Upper lobe of left lung (tissue), 6 donors: Measurements from ENCODE around the gene MSRB1. TPM values are rescaled to one million over a fixed set of nuclear protein-coding genes. Genes with fewer than 3 reads are reported as not detected.

Experiments
- ATAC-seq, 2 donors: fragments of 200-7000 bp; cut with Tn5 transposase; one replicate each; pipeline ENCODE4 v1.9.1; 2022; ENCODE audit warnings: mild to moderate bottlenecking in 2 of 2, moderate library complexity in 2 of 2; ENCODE audit not compliant: low FRiP score in 2 of 2
- DNase-seq, 2 donors: peaks; one replicate each; pipeline ENCODE4 v3.0.0-alpha.2; 2019 to 2020
- H3K27ac ChIP-seq, 4 donors: fragments of 200-600 bp; sonication (generic); one replicate each; pipeline ENCODE4 v1.5.1; 2016 to 2019
- H3K27me3 ChIP-seq, 4 donors: fragments of 200-600 bp; sonication (generic); one replicate each; pipeline ENCODE4 v1.5.1; 2017 to 2019
- H3K36me3 ChIP-seq, 4 donors: fragments of 200-600 bp; sonication (generic); one replicate each; pipeline ENCODE4 v1.5.1; 2016 to 2019
- H3K4me1 ChIP-seq, 4 donors: fragments of 200-600 bp; sonication (generic); one replicate each; pipeline ENCODE4 v1.5.1; 2018 to 2019
- H3K4me3 ChIP-seq, 4 donors: fragments of 200-600 bp; sonication (generic); one replicate each; pipeline ENCODE4 v1.5.1; 2017 to 2019; ENCODE audit warnings: mild to moderate bottlenecking in 2 of 4, moderate library complexity in 1 of 4
- H3K9me3 ChIP-seq, 4 donors: fragments of 200-600 bp; sonication (generic); one replicate each; pipeline ENCODE4 v1.5.1; 2018 to 2019
- EP300 ChIP-seq, 4 donors: sonication (generic); formaldehyde crosslinking; IDR thresholded peaks; one replicate each; pipeline ENCODE4 v1.5.1; 2017; ENCODE audit warnings: antibody characterized with exemption in 4 of 4, control low read depth in 2 of 4
- POLR2A ChIP-seq, 4 donors: fragments of 450-650 bp; IDR thresholded peaks; one replicate each; pipeline ENCODE4 v1.5.1; 2016 to 2017; ENCODE audit warnings: antibody characterized with exemption in 4 of 4, mild to moderate bottlenecking in 2 of 4
- POLR2AphosphoS5 ChIP-seq, 2 donors: sonication (generic); formaldehyde crosslinking; IDR thresholded peaks; one replicate each; pipeline ENCODE4 v1.5.1; 2017; ENCODE audit warnings: antibody characterized with exemption in 2 of 2
- WGBS, 2 donors: methylation state at CpG; one replicate each; pipeline ENCODE4 v1.1.5; 2017 to 2018; 5-methylcytosine and 5-hydroxymethylcytosine counted together
- total RNA-seq, 6 donors: library from RNA; depleted of rRNA in 4 of 6; stranded (reverse); fragments of >200 nt in 4 of 6; gene quantifications; one replicate each; pipeline versions ENCODE4 v1.1.0 to v1.2.1, GENCODE V29; 2016 to 2021
- TF ChIP-seq, protein P1 (sequence below), 6 experiments: fragments of 450-650 bp in 4 of 6; fragments of 200-600 bp in 2 of 6; sonication (generic) in 2 of 6; IDR thresholded peaks; one replicate each; pipeline ENCODE4 v1.5.1; 2016 to 2019; ENCODE audit warnings: antibody characterized with exemption in 6 of 6
- donor health status: DM: no; HTN: no; CAD: no; lungs with moderate emphysema.
- donor health status: DM: no; HTN: yes; CAD: no; lungs with severe emphysema.

MSRB1 gene
- total RNA-seq, 6 donors from 2014 or later, result 18.2 to 45.3 (median 31.9) TPM

DNA sequence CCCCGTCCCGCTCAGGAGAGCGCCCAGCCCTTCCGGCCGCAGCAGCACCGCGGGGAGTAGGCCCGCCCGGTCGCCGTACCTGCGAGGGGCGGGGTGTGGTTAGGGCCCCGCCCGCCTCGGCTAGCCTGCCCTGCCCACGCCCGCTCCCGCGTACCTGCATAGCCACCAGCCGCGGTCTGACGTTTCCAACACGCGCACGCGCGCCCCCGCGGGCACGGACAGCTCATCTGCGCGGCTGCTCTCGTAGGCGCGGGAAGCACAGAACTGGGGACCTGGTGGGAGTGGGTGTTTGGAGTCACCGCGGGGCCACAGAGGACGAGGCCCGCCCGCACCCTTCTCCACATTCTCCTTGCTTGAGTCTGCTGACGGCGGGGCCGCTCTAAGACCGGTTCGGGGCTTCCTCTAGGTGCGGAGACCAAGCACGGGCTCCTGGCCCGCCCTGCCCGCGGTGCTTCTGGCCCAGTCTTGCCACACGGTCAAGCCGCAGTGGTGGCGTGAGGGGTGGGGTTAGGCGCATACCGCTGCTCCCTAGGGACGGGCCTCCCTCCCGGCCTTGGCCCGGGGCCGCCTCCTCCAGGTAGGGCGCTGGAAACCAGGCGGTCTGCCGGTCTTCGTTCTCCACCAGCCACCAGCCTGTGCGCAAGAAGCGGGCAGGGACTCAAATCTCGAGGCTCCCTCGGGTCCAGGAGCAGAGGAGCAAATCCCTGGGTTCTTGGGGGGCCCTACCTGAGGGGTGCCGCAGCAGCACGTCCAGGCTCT is 36.5 kb upstream of the MSRB1 start:
- ATAC-seq (peak in 1 of 2 donors; percentile 82), DNase-seq (peak; percentile 92 to 96)
- peak in 3 of 4 donors; percentile 36 to 69 (median 64) for TF ChIP-seq POLR2A (IDR thresholded peaks at IDR 0.05)
- TF ChIP-seq EP300 (IDR thresholded peaks at IDR 0.05), result no peak
- peak in 1 of 2 donors; percentile 24 for TF ChIP-seq POLR2AphosphoS5 (IDR thresholded peaks at IDR 0.05)
- 33 to 43% methylated on average over 15 to 45 of the region's 70 CpGs for WGBS, 2 donors
- Histone ChIP-seq H3K4me1 (peaks cover 6 to 47% (median 18%) of the 10 kb centered on the region in 4 donors), H3K9me3 (no peaks in the 10 kb centered on the region), H3K36me3 (peaks cover 14 to 46% (median 43%) of the 10 kb centered on the region in 4 donors), H3K27ac (peak overlapping the region; percentile 70 to 79 (median 76)), H3K4me3 (peak overlapping the region in 3 of 4 donors; percentile 44 to 55 (median 54)), H3K27me3 (peaks cover 0 to 24% (median 10%) of the 10 kb centered on the region in 4 donors)

- H3K4me1 ChIP-seq, result peaks cover 6 to 48% (median 19%) of the 10 kb centered on the region in 4 donors
- 75 to 85% methylated on average over 13 to 33 of the region's 37 CpGs for WGBS, 2 donors
- peak overlapping the region in 3 of 4 donors; percentile 44 to 55 (median 54) for H3K4me3 ChIP-seq
- ATAC-seq, result no peak
- H3K9me3 ChIP-seq, result no peaks in the 10 kb centered on the region
- H3K27ac ChIP-seq, result peak overlapping the region; percentile 70 to 79 (median 76)
- H3K27me3 ChIP-seq, result peaks cover 0 to 24% (median 10%) of the 10 kb centered on the region in 4 donors
- peaks cover 14 to 52% (median 47%) of the 10 kb centered on the region in 4 donors for H3K36me3 ChIP-seq
- DNase-seq, result peak in 1 of 2 donors; percentile 87
- TF ChIP-seq POLR2A (IDR thresholded peaks at IDR 0.05) (no peak), POLR2AphosphoS5 (IDR thresholded peaks at IDR 0.05) (no peak), EP300 (IDR thresholded peaks at IDR 0.05) (no peak)
- TF ChIP-seq, protein P1, sequence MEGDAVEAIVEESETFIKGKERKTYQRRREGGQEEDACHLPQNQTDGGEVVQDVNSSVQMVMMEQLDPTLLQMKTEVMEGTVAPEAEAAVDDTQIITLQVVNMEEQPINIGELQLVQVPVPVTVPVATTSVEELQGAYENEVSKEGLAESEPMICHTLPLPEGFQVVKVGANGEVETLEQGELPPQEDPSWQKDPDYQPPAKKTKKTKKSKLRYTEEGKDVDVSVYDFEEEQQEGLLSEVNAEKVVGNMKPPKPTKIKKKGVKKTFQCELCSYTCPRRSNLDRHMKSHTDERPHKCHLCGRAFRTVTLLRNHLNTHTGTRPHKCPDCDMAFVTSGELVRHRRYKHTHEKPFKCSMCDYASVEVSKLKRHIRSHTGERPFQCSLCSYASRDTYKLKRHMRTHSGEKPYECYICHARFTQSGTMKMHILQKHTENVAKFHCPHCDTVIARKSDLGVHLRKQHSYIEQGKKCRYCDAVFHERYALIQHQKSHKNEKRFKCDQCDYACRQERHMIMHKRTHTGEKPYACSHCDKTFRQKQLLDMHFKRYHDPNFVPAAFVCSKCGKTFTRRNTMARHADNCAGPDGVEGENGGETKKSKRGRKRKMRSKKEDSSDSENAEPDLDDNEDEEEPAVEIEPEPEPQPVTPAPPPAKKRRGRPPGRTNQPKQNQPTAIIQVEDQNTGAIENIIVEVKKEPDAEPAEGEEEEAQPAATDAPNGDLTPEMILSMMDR (IDR thresholded peaks at IDR 0.05), result no peak
Observed at GRCh38 chr16:1978476-1979120, 35.6 kb upstream of the MSRB1 start.

DNA sequence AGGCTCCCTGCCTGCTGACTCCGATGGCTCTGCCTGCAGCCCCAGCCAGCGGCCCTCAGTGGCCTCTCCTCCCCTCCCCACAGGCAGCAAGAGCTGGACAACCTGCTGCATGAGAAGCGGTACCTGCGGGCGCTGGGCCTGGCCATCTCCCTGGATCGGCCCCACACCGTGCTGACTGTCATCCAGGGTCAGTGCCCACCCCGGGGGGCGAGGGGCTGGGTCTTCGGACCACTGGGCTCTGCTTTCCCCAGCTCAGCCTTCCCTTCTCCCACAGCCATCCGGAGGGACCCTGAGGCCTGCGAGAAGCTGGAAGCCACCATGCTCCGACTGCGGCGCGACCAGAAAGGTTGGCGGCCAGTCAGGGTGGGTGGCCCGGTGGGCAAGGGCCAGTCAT is 34.9 kb upstream of the MSRB1 start:
- TF ChIP-seq, protein P1 (IDR thresholded peaks at IDR 0.05), result no peak
- TF ChIP-seq POLR2AphosphoS5 (IDR thresholded peaks at IDR 0.05), result no peak
- no peak for TF ChIP-seq EP300 (IDR thresholded peaks at IDR 0.05)
- TF ChIP-seq POLR2A (IDR thresholded peaks at IDR 0.05), result no peak
- H3K27me3 ChIP-seq, result peaks cover 0 to 24% (median 10%) of the 10 kb centered on the region in 4 donors
- no peak overlapping the region for H3K4me3 ChIP-seq
- DNase-seq (peak in 1 of 2 donors; percentile 72), ATAC-seq (no peak)
- H3K27ac ChIP-seq, result no peak overlapping the region
- peaks cover 7 to 48% (median 19%) of the 10 kb centered on the region in 4 donors for H3K4me1 ChIP-seq
- H3K36me3 ChIP-seq, result peaks cover 14 to 52% (median 47%) of the 10 kb centered on the region in 4 donors
- 94% methylated on average over 15 of the region's 18 CpGs; no CpG with 5 or more reads in 1 of the 2 donors for WGBS, 2 donors
- H3K9me3 ChIP-seq, result no peaks in the 10 kb centered on the region

DNA sequence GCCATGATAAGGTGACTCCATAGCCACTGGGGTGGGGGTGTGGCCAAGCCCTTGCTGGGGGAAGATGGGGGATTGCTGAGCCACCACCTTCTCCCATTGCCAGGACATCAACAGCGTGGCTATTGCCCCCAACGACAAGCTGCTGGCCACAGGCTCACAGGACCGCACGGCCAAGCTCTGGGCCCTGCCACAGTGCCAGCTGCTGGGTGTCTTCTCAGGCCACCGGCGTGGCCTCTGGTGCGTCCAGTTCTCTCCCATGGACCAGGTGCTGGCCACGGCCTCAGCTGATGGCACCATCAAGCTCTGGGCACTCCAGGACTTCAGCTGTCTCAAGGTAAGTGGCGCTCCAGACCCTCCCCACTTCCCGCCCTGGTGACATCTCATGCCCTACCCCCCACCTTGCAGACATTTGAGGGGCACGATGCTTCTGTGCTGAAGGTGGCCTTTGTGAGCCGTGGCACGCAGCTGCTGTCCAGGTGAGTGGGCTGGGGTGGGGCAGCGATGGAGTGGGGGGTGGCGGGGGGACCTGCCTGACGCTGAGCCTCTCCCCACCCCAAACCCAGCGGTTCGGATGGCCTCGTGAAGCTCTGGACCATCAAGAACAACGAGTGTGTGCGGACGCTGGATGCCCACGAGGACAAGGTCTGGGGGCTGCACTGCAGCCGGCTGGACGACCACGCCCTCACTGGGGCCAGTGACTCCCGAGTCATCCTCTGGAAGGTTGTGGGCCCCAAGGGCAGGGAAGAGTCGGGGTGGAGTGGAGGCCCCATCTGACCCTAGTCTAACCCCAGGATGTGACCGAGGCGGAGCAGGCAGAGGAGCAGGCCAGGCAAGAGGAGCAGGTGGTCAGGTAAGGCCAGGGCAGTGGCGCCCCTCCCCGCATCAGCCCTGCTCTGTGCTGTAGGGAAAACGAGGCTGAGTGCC is 34.2 kb upstream of the MSRB1 start:
- DNase-seq, result no peak
- H3K36me3 ChIP-seq, result peaks cover 14 to 52% (median 47%) of the 10 kb centered on the region in 4 donors
- peaks cover 0 to 24% (median 10%) of the 10 kb centered on the region in 4 donors for H3K27me3 ChIP-seq

DNA sequence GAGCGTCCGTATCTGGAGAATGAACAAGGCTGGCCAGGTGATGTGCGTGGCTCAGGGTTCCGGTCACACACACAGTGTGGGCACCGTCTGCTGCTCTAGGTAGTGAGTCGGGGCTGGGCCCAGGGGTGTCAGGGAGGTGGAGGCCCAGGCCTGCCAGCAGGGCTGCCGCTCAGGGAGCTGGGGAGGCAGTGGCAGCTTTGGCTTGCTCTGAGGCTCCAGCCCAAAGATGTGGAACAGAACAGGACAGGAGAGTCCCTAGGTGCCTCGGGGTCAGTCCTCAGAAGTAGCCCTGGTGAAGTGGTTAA is 33.2 kb upstream of the MSRB1 start:
- ATAC-seq, result no peak
- WGBS, 2 donors, result 94 to 100% methylated on average over 2 to 8 of the region's 8 CpGs
- H3K4me3 ChIP-seq, result no peak overlapping the region
- peaks cover 0 to 23% (median 10%) of the 10 kb centered on the region in 4 donors for H3K27me3 ChIP-seq
- TF ChIP-seq EP300 (IDR thresholded peaks at IDR 0.05) (no peak), POLR2A (IDR thresholded peaks at IDR 0.05) (no peak), POLR2AphosphoS5 (IDR thresholded peaks at IDR 0.05) (no peak)
- TF ChIP-seq, protein P1 (IDR thresholded peaks at IDR 0.05), result no peak
- H3K4me1 ChIP-seq, result peaks cover 14 to 54% (median 26%) of the 10 kb centered on the region in 4 donors
- DNase-seq, result no peak
- no peaks in the 10 kb centered on the region for H3K9me3 ChIP-seq
- no peak overlapping the region for H3K27ac ChIP-seq
- H3K36me3 ChIP-seq, result peaks cover 14 to 52% (median 47%) of the 10 kb centered on the region in 4 donors

More for the DNA sequence above, 34.2 kb upstream of the MSRB1 start:
- H3K4me1 ChIP-seq, result peaks cover 12 to 54% (median 24%) of the 10 kb centered on the region in 4 donors
- H3K4me3 ChIP-seq, result no peak overlapping the region
- no peak for ATAC-seq
- H3K9me3 ChIP-seq, result no peaks in the 10 kb centered on the region
- no peak for TF ChIP-seq POLR2AphosphoS5 (IDR thresholded peaks at IDR 0.05)
- TF ChIP-seq POLR2A (IDR thresholded peaks at IDR 0.05), result no peak
- no peak for TF ChIP-seq EP300 (IDR thresholded peaks at IDR 0.05)
- H3K27ac ChIP-seq, result no peak overlapping the region
- 94 to 99% methylated on average over 14 to 32 of the region's 33 CpGs for WGBS, 2 donors
